ENCODE results near the gene ROGDI.

DNA sequence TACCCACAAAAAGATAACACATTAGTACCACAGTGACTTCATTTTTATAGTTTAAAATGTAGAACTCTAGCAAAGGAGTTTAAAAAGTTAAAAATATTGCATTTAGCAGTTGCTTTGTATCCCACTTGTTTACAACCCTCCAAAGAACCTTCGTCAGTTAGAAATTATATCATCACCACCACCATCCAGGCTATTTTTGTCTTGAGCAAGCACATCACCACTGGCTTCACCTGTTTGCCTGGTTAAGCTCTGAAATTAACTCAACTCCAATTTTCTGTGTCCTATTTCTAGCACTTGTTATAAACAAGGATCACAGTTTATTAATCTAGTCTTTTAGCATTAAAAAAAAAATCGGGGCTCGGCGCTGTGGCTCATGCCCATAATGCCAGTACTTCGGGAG, 38.6 kb upstream of the ROGDI start:
- TF ChIP-seq ZNF274 (CRISPR knock-in tag; IDR thresholded peaks at IDR 0.05) (no peak), ZNF780A (CRISPR knock-in tag; IDR thresholded peaks at IDR 0.05) (no peak), RAD21 (CRISPR knock-in tag; IDR thresholded peaks at IDR 0.05) (no peak)
- TF ChIP-seq, protein P1, sequence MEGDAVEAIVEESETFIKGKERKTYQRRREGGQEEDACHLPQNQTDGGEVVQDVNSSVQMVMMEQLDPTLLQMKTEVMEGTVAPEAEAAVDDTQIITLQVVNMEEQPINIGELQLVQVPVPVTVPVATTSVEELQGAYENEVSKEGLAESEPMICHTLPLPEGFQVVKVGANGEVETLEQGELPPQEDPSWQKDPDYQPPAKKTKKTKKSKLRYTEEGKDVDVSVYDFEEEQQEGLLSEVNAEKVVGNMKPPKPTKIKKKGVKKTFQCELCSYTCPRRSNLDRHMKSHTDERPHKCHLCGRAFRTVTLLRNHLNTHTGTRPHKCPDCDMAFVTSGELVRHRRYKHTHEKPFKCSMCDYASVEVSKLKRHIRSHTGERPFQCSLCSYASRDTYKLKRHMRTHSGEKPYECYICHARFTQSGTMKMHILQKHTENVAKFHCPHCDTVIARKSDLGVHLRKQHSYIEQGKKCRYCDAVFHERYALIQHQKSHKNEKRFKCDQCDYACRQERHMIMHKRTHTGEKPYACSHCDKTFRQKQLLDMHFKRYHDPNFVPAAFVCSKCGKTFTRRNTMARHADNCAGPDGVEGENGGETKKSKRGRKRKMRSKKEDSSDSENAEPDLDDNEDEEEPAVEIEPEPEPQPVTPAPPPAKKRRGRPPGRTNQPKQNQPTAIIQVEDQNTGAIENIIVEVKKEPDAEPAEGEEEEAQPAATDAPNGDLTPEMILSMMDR (CRISPR knock-in tag; IDR thresholded peaks at IDR 0.05) = no peak
